HG02870 (cell line): ENCODE measurements around the gene PHF21A.
A peak's percentile ranks its signal among the peaks of the same experiment; 100 is the strongest.
"Not testable (repeated sequence)": the region's sequence is repeated elsewhere in the genome, so short reads cannot be mapped to it uniquely, and the experiment has no call there.

Source experiments
- ATAC-seq: cut with Tn5 transposase; IDR thresholded peaks from one replicate; pipeline ENCODE4 v1.9.1; 2021; ENCODE audit warnings: mild to moderate bottlenecking, moderate library complexity; ENCODE audit not compliant: unreplicated experiment

Gene PHF21A

GRCh38 chr11:45988921-45989320, 132.3 kb downstream of the PHF21A start:
- no peak for ATAC-seq

- ATAC-seq = no peak
Observed at GRCh38 chr11:45985212-45985611, 136.0 kb downstream of the PHF21A start.

DNA sequence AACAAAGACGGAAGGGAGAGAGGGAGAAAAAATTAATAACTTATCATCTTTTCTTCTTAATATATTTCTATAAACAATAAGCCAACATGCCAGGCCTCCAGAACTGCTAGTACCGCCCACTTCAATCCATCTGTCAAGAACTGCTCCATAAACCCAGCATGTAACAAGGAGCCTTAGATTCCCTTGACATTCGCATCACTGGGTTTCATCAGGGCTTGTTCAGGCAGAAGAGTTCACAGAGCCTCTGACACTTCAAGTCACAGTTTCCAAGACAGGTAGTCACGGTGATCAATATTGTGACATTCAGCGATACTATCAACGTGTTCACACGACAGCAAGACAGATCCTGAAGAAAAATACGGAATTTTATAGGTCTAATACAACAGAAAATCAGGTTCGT, 137.1 kb downstream of the PHF21A start:
- no peak for ATAC-seq

- no peak for ATAC-seq
Observed at GRCh38 chr11:45983471-45983845, 137.8 kb downstream of the PHF21A start.

DNA sequence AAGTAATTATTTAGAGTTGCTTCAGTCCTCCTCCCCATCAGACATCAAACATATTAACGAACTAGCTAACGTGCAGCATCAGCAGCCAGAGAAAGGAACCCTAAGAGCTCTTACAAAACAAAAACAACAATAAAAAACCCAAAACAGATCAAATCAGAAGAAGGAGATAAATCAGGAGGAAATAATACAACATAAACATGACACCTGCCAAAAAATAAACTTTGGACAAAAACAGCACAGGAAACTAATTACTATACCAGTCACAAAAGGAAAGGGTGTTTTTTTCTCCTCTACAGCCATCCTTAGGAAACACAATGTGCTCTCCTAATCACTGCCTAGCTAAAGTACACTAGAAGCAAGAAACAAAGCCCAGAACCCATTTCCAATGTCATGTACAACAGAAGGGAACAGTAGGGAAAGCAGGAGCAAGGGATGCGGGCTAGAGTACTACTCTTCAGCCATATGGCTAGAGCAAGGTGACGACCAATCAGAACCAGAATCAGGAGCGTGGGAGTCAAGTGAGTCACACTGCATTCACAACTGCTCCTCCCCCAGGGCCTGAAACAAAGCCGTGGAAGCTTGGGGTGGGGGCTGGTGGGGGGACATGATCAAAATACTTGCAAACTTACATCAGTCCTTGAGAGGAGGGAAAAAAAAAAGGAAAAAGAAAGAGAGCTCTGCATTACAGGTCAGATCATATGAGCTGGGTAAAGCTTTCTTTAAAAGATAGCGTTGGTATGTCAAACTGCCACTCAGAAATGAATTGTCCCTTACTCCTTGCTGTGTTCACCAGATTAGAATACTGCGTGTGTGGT, 138.4 kb downstream of the PHF21A start:
- ATAC-seq = no peak

DNA sequence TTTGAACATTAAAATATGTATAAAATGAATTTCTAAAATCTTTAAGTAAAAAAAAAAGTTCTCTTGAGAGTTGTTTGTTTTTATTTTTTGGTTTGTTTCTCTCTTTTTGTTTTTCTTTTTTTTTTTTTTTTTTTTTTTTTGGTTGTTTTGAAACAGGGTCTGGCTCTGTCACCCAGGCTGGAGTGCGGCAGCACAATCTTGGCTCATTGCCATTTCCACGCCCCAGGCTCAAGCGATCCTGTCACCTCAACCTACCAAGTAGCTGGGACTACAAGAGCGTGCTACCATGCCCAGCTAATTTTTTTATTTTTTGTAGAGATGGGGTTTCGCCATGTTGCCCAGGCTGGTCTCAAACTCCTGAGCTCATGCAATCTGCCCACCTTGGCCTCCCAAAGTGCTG, 139.4 kb downstream of the PHF21A start:
- ATAC-seq = not testable (repeated sequence)

DNA sequence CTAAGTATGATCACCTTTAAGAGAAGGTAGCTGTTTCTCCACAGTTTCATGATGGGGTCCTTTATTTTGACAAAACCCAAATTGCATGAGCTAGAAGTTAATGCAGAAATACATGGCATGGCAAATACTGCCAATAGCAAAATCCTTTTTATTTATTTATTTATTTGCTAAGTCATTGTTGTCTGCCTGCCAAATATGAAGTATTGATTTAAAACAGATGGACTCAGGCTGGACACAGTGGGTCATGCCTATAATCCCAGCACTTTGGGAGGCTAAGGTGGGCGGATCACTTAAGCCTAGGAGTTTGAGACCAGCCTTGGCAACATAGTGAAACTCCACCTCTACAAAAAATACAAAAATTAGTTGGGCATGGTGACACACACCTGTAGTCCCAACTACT, 146.4 kb downstream of the PHF21A start:
- ATAC-seq = no peak

GRCh38 chr11:45973601-45974000, 147.7 kb downstream of the PHF21A start:
- ATAC-seq = no peak

DNA sequence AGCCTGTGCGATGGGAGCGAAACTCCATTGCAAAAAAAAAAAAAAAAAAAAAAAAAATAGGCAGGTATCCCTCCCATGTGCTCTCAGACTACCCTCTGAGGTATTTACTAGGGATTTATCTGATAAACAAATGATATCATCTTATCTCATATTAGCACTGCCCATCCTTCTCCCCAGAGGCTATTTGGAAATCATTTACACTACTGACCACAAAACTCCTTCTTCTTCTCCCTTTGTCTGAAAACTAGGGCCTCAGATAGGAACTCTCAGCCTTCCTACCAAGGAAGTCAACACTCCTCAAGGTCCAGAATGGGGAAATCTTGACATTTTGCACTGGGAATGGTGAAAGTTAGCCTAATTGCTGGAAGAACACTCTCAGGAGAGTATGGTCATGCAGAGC, 152.4 kb downstream of the PHF21A start:
- ATAC-seq = no peak

DNA sequence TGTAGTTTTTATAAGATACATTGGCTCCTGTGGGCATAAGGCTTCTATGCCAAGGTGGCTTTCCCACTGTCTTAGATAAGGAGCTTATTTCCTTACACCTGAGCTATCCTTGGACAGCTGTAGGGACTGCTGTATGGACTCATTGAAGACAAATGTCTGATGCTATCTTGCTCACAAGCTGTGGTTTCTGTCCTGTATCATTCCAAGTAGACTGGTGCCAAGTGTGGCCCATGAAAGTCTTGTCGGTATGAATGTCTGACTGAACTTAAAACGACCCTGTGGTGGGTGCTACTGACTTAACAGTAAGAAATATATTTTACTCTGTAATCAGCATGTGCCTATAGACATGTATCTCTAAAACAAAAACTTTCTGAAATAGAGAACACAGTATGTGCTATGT, 153.7 kb downstream of the PHF21A start:
- ATAC-seq = no peak

DNA sequence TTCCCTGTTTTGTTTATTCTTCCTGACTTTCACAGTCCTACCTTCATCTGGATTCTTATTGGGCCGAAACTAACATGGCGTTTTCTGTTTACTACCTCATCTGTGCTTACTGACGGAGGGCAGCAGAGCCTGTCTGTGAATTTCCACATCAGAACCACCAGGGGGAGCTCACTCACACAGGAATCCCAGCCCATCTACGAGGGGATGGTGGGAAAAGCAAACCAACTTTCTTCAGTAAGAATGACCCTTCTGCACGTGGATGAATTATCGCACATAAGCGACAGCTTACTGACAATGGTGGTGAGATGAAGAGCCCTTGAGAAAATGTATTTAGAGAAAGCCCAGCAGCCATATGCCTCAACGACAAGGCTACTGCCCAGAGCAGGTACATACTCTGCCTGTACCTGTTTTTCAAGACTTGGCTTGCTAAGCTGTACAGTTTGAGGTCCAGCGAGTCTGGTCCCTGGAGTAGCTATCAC, 156.3 kb downstream of the PHF21A start:
- ATAC-seq = peak; percentile 66

DNA sequence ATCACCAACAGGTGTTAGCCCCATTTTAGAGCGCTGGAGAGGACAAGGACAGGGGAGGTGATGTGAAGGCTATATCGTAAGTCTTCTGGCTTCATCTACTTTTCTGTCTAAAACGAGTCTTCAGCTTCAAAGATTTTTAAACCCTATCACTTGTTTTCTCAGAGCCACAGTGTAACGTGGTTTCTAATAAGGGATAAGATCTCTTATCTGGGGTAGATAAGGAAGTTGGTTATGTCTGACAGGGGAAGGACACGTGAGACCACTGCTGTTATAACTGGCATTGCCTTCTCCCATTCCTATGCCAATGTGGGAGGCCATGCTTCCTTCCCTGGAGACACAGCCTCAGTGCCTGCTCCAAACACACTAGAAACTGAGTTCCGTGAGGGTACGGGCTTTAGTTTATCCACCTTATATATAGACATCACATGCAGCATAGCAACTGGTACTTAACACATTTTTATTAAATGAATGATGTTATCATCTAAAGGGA, 159.5 kb downstream of the PHF21A start:
- ATAC-seq = no peak

GRCh38 chr11:45960387-45961095, 160.7 kb downstream of the PHF21A start:
- ATAC-seq = no peak

DNA sequence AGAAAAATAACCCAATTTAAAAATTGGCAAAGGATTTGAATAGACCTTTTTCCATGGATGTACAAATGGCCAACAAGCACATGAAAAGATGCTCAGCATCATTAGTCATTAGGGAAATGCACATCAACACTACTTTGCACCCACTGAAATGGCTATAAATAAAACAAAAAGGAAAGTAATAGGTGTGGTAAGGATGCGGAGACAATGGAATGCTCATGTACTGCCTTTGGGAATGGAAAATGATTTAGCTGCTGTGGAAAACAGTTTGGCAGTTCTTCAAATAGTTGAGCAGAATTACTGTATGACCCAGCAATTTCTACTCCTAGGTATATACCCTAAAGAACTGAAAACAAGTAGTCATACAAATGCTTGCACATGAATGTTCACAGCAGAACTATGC, 161.4 kb downstream of the PHF21A start:
- ATAC-seq = no peak

DNA sequence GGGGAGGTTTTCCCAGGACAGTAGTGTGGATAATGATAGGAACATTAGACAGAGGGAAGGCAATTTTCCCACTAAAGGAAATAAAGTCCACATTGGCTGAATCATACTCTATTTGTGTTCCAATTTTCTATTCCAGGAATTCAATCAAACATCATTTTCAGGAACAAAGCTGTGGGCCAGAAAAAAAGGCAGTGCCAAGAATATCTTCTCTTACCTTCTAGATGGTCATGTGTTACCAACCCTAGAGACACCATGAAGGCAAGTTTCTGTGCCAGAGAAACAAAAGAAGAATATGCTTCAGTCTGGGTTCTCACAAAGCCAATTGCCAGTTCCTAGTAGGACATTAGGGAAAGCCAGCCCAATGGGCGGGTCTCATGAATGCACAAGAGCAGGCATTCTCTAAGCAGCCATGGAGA, 171.3 kb downstream of the PHF21A start:
- ATAC-seq = no peak

DNA sequence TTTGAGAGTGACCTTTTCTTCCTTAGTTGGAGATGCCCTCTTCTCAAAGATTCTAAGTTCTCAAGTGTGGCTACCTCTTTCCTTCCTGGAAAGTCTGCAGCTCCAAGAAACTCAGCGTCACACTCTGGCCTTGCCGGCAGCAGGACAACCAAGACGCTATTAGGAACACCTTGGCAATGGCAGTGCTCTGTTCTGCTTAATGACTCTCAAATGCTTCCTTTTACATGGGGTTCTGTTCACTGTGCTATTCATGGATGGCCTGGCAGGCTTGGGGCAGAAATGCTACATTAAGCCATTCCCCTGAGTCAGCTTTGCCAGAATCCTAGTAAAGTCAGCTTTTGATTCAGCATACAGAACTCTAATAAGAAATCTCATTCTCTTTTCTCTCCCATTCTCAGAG, 172.9 kb downstream of the PHF21A start:
- no peak for ATAC-seq

DNA sequence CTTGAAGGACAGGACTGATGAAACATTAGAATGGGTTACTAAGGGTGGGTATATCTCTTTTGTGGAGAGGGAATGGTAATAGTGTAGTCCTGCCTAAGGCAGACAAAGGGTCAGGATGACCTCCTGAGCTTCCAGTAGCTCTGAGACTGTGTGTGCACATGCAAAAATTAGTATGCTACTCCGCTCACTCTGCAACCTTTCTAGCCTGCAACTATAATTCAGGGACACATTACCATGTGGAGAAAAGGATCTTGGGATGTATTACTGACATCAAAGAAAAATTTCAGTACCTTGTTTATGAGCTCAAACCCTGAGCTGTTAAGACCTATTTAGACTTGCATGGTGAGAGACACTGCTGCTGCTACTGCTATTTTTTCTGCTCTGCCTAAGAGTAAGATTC, 173.4 kb downstream of the PHF21A start:
- no peak for ATAC-seq

DNA sequence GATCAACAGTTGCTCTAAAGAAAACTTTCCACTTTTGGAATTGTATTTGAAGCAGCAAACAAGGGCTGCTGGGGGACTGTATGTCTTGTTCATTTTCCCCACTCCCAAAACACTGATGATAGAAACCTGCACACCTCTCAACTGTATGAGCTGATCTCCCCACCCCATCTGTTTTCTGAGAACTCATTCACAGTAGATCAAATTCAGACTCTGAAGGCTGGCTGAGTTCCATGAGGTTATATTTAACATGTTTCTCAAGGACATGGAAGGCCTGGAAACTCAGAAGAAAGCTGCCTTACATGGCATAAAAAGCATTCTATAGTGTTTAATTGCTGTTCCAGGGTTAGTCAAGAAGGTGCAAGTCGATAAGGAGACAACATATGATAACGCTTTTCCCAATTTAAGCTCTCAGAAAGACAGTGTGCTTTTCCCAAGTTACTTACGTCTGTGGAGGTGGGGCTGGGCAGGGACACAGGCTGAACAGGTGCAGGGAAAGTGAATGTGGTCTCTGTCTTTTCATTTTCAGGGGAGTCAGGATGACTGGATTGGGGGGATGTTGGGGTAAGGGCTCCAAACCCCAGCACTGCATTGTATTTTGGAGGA, 175.8 kb downstream of the PHF21A start:
- ATAC-seq = no peak

- no peak for ATAC-seq
Observed at GRCh38 chr11:45942381-45942780, 178.9 kb downstream of the PHF21A start.

- no peak for ATAC-seq
Observed at GRCh38 chr11:45941285-45941684, 180.0 kb downstream of the PHF21A start.

DNA sequence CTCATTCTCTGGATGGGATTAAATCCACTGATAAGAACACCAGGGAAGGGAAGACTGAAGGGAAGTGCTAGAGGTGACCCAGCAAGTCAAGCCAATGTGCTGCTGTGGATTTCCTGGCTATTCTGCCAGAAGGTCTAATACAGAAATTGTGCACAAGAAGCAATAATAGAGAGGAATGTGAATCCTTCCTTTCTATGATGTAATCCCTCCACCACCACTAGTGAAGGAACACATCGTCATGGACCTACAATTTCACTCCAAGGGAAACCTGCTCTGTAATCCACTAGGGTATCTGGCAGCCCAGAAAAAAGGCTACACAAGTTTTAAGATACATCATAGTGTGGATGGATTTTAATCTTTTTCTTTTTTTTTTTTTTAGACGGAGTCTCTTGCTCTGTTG, 181.4 kb downstream of the PHF21A start:
- no peak for ATAC-seq

DNA sequence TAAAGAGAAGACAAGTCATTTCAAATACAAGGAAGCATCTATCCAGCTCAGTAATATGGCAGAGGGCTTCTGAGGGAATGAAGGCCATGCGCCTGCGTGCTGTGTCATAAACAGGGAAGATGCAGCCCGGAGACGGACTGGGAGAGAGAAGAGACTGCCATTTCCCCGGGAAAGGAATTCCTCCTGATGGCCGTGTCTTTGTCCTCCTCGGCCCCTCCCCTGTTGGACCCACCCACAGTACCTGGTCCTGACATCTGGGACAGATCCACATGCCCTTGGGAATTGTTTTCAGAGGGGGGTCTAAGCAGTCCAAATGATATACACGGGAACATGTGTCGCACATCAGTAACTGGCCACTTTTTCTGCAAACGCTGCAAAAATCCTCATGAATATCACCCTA, 183.3 kb downstream of the PHF21A start:
- no peak for ATAC-seq
